DMS114 treated with DMSO at 0.1 percent for 48 hours (cell line): Measurements from ENCODE around the gene STUM.

Source experiments
- DNase-seq: peaks from one replicate; lab custom pipeline; 2025; ENCODE audit not compliant: unreplicated experiment; lab: John Stamatoyannopoulos, UW

STUM gene

GRCh38 chr1:226533220-226533619 is 15.3 kb upstream of the STUM start:
- no peak for DNase-seq

- no peak for DNase-seq
Measured at GRCh38 chr1:226534098-226534497, 14.5 kb upstream of the STUM start.

GRCh38 chr1:226534645-226535044 is 13.9 kb upstream of the STUM start:
- DNase-seq, result no peak

GRCh38 chr1:226535666-226536065 is 12.9 kb upstream of the STUM start:
- no peak for DNase-seq

GRCh38 chr1:226541231-226541630 is 7.3 kb upstream of the STUM start:
- DNase-seq, result no peak

GRCh38 chr1:226541631-226542622 is 6.6 kb upstream of the STUM start:
- DNase-seq, result no peak

GRCh38 chr1:226542623-226543103 is 5.9 kb upstream of the STUM start:
- DNase-seq, result no peak

- no peak for DNase-seq
Measured at GRCh38 chr1:226545836-226546596, 2.5 kb upstream of the STUM start.

- DNase-seq, result no peak
Measured at GRCh38 chr1:226546926-226547325, 1.6 kb upstream of the STUM start.

GRCh38 chr1:226547754-226548191 is 791 bp upstream of the STUM start:
- peak; percentile 74 for DNase-seq

GRCh38 chr1:226549094-226549936 is 751 bp downstream of the STUM start:
- no peak for DNase-seq

- DNase-seq, result peak; percentile 23
Measured at GRCh38 chr1:226549937-226550671, 1.5 kb downstream of the STUM start.

GRCh38 chr1:226550672-226551041 is 2.1 kb downstream of the STUM start:
- no peak for DNase-seq

GRCh38 chr1:226551299-226551698 is 2.7 kb downstream of the STUM start:
- DNase-seq, result no peak

- DNase-seq, result no peak
Measured at GRCh38 chr1:226552061-226552460, 3.5 kb downstream of the STUM start.

- no peak for DNase-seq
Measured at GRCh38 chr1:226553266-226553923, 4.8 kb downstream of the STUM start.

- DNase-seq, result no peak
Measured at GRCh38 chr1:226553924-226554282, 5.3 kb downstream of the STUM start.

- no peak for DNase-seq
Measured at GRCh38 chr1:226555092-226555491, 6.5 kb downstream of the STUM start.

GRCh38 chr1:226557424-226557823 is 8.9 kb downstream of the STUM start:
- DNase-seq, result no peak
